Esophagus muscularis mucosa (tissue), 4 donors: ENCODE measurements around the gene SLC28A1. TPM values are rescaled to one million over a fixed set of nuclear protein-coding genes. Genes with fewer than 3 reads are reported as not detected.
"Not testable (repeated sequence)": the region's sequence is repeated elsewhere in the genome, so short reads cannot be mapped to it uniquely, and the experiment has no call there.

ENCODE experiments used
- DNase-seq: peaks from one replicate; pipeline ENCODE4 v3.0.0-alpha.2; 2017; ENCODE audit errors: extremely low spot score
- H3K27ac ChIP-seq, 4 donors: fragments of 200-600 bp; sonication (generic); replicated peaks in 1 of 4; 1 replicate in 3 of 4; 2 replicates in 1 of 4; pipeline ENCODE4 v1.5.1; 2016 to 2019; ENCODE audit warnings: mild to moderate bottlenecking in 1 of 4
- H3K27me3 ChIP-seq, 4 donors: fragments of 200-600 bp; sonication (generic); one replicate each; pipeline versions ENCODE4 v1.5.1 to v1.6.0; 2016 to 2019
- H3K36me3 ChIP-seq, 4 donors: fragments of 200-600 bp; sonication (generic); one replicate each; pipeline ENCODE4 v1.5.1; 2016 to 2019
- H3K4me1 ChIP-seq, 4 donors: fragments of 200-600 bp; sonication (generic); one replicate each; pipeline ENCODE4 v1.5.1; 2016 to 2019
- H3K4me3 ChIP-seq, 4 donors: fragments of 200-600 bp; sonication (generic); 1 replicate in 2 of 4; 2 replicates in 2 of 4; pipeline ENCODE4 v1.5.1; 2016 to 2019; ENCODE audit warnings: mild to moderate bottlenecking in 4 of 4, moderate library complexity in 1 of 4
- H3K9me3 ChIP-seq, 4 donors: fragments of 200-600 bp; sonication (generic); 1 replicate in 3 of 4; 2 replicates in 1 of 4; pipeline ENCODE4 v1.5.1; 2016 to 2019
- EP300 ChIP-seq: sonication (generic); formaldehyde crosslinking; IDR thresholded peaks from one replicate; pipeline ENCODE4 v1.6.1; 2017; ENCODE audit warnings: antibody characterized with exemption
- POLR2A ChIP-seq: fragments of 450-650 bp; IDR thresholded peaks from one replicate; pipeline ENCODE4 v1.6.1; 2017; ENCODE audit warnings: antibody characterized with exemption, moderate library complexity, mild to moderate bottlenecking, low read depth
- POLR2AphosphoS5 ChIP-seq, 2 donors: sonication (generic); formaldehyde crosslinking; IDR thresholded peaks; one replicate each; pipeline ENCODE4 v1.6.1; 2017; ENCODE audit warnings: antibody characterized with exemption in 2 of 2
- WGBS: methylation state at CpG from one replicate; pipeline ENCODE4 v1.1.5; 2018; 5-methylcytosine and 5-hydroxymethylcytosine counted together
- intact Hi-C: fragments of 100-400 bp; cut with DNase I; formaldehyde crosslinking; loops from one replicate; pipeline ENCODE4 v1.15.1; 2023
- total RNA-seq, 4 donors: library from RNA; depleted of rRNA; stranded (reverse); fragments of >200 nt; gene quantifications; one replicate each; pipeline versions ENCODE4 v1.1.0 to v1.2.1, GENCODE V29; 2016
- TF ChIP-seq, protein P1 (sequence below), 3 experiments: fragments of 200-600 bp in 2 of 3; fragments of 450-650 bp in 1 of 3; sonication (generic) in 2 of 3; IDR thresholded peaks; one replicate each; pipeline ENCODE4 v1.5.1; 2017 to 2019; ENCODE audit warnings: antibody characterized with exemption in 3 of 3, mild to moderate bottlenecking in 2 of 3, moderate library complexity in 1 of 3

The SLC28A1 gene
- total RNA-seq, 4 donors from 2014 or later, result 0.23 TPM; not detected in 3

DNA sequence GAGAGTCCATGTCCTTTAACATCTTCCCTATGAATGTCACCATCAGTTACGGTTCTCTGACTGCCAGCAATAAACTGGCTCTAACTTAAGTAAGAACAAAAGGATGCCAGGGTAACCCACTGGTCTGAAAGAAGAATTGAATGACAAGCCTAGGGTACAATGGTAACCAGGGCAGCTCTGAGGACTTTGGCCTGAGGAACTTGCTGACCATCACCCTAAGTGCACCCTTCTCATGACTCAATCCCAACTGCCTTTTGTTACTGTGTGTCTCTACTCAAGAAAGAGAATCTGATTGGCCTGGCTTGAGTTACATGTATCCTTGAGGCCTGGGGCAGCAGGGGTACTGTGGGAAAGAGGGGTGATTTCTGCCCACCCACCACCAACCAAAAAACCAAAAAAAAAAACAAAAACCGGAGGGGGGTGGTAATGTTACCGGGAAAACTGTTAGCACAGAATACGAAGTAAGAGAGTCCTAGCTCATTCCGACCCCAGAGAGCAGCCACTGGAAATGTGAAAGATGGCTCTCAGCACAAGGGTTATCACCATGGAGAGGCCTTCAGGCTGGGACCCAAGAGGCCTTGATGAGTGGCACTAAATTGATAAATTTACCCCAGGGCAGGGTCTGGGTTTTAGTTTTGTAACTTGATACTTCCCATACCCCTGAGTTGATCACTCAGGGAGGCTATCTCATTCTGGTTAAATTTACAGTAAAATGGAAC lies 9.3 kb upstream of the SLC28A1 start:
- no peak overlapping the region for H3K27ac ChIP-seq
- H3K4me1 ChIP-seq, result peaks cover 0 to 7% (median 2%) of the 10 kb centered on the region in 4 donors
- intact Hi-C loops, result loop anchor here (5.0 kb wide), 1 partner anchor 288 kb away; no protein-coding TSS in a partner anchor

GRCh38 chr15:84876269-84876668 lies 8.2 kb upstream of the SLC28A1 start:
- Histone ChIP-seq H3K27me3 (peaks cover 0 to 6% (median 0%) of the 10 kb centered on the region in 4 donors), H3K4me1 (peaks cover 0 to 7% (median 2%) of the 10 kb centered on the region in 4 donors), H3K27ac (no peak overlapping the region), H3K4me3 (no peak overlapping the region), H3K9me3 (no peaks in the 10 kb centered on the region), H3K36me3 (no peaks in the 10 kb centered on the region)
- no peak for TF ChIP-seq EP300
- intact Hi-C loops, result loop anchor here (5.0 kb wide), 1 partner anchor 289 kb away; no protein-coding TSS in a partner anchor
- no peak for DNase-seq

More for the DNA sequence above, 9.3 kb upstream of the SLC28A1 start:
- H3K9me3 ChIP-seq, result no peaks in the 10 kb centered on the region
- H3K36me3 ChIP-seq, result no peaks in the 10 kb centered on the region
- WGBS, result 83% methylated on average over 5 of the region's 5 CpGs
- H3K27me3 ChIP-seq, result no peaks in the 10 kb centered on the region
- no peak for DNase-seq
- TF ChIP-seq POLR2A (no peak), POLR2AphosphoS5 (IDR thresholded peaks at IDR 0.05) (no peak), EP300 (no peak)
- TF ChIP-seq, protein P1, sequence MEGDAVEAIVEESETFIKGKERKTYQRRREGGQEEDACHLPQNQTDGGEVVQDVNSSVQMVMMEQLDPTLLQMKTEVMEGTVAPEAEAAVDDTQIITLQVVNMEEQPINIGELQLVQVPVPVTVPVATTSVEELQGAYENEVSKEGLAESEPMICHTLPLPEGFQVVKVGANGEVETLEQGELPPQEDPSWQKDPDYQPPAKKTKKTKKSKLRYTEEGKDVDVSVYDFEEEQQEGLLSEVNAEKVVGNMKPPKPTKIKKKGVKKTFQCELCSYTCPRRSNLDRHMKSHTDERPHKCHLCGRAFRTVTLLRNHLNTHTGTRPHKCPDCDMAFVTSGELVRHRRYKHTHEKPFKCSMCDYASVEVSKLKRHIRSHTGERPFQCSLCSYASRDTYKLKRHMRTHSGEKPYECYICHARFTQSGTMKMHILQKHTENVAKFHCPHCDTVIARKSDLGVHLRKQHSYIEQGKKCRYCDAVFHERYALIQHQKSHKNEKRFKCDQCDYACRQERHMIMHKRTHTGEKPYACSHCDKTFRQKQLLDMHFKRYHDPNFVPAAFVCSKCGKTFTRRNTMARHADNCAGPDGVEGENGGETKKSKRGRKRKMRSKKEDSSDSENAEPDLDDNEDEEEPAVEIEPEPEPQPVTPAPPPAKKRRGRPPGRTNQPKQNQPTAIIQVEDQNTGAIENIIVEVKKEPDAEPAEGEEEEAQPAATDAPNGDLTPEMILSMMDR (IDR thresholded peaks at IDR 0.05), result no peak
- H3K4me3 ChIP-seq, result no peak overlapping the region

DNA sequence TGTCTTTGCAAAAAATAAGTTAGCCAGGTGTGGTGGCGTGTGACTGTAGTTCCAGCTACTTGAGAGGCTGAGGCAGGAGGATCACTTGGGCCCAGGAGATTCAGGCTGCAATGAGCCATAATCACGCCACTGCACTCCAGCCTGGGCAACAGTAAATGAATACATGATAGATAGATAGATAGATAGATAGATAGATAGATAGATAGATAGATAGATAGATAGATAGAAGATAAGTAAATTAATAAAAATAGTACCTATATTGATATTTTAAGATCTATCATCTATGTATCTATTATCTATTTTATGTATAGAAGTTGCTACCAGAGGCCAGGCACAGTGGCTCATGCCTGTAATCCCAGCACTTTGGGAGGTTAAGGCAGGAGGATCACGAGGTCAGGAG lies 6.8 kb upstream of the SLC28A1 start:
- WGBS, result 88% methylated on average over 3 of the region's 3 CpGs
- H3K36me3 ChIP-seq, H3K27ac ChIP-seq, DNase-seq, H3K9me3 ChIP-seq, H3K4me1 ChIP-seq, H3K4me3 ChIP-seq: not testable (repeated sequence)
- peaks cover 0 to 13% (median 0%) of the 10 kb centered on the region in 4 donors for H3K27me3 ChIP-seq
- intact Hi-C loops, result loop anchor here (5.0 kb wide), 1 partner anchor 290 kb away; no protein-coding TSS in a partner anchor

GRCh38 chr15:84878504-84878903 lies 6.0 kb upstream of the SLC28A1 start:
- 50% methylated on average over 4 of the region's 4 CpGs for WGBS
- no peak for DNase-seq
- intact Hi-C loops, result loop anchor here (5.0 kb wide), 1 partner anchor 291 kb away; no protein-coding TSS in a partner anchor

DNA sequence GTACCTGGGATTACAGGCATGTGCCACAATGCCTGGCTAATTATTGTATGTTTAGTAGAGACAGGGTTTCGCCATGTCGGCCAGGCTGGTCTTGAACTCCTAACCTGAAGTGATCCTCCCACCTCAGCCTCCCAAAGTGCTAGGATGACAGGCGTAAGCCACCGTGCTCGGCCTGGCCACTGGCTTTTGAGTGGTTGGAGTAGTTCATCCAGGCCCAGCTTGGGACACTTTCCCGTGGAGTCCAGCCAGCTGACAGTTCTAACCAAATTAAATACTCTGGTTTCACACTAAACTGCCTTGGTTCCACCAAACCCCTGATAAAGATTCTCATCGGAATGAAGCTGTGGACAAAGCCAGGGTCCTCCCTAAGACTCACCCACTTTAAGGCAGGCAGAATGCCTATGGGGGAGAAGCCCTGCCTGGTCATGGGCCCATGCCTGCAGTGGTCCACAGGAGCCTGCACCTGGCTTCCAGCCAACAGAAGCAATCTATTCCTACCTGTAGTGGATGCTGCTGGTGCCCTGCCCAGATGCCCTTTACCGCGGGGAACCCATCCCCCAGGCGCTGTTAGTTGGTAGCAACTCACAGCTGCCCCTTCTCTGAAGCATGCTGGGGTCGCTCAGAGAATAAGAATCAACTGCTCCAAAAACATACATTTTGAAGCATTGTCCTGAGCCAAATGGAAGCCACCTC lies 5.2 kb upstream of the SLC28A1 start:
- 86% methylated on average over 10 of the region's 11 CpGs for WGBS
- H3K36me3 ChIP-seq, result no peaks in the 10 kb centered on the region
- intact Hi-C loops, result loop anchor here (5.0 kb wide), 1 partner anchor 292 kb away; no protein-coding TSS in a partner anchor

More at GRCh38 chr15:84878504-84878903, 6.0 kb upstream of the SLC28A1 start:
- TF ChIP-seq, protein P1 (IDR thresholded peaks at IDR 0.05), result peak; percentile 57 to 72 (median 65)
- TF ChIP-seq POLR2A, result no peak
- Histone ChIP-seq H3K27ac (no peak overlapping the region), H3K27me3 (peaks cover 0 to 13% (median 0%) of the 10 kb centered on the region in 4 donors), H3K36me3 (no peaks in the 10 kb centered on the region), H3K4me3 (no peak overlapping the region), H3K4me1 (peaks cover 0 to 7% (median 2%) of the 10 kb centered on the region in 4 donors), H3K9me3 (no peaks in the 10 kb centered on the region)

More for the DNA sequence above, 5.2 kb upstream of the SLC28A1 start:
- H3K4me1 ChIP-seq, result peaks cover 0 to 7% (median 2%) of the 10 kb centered on the region in 4 donors
- H3K9me3 ChIP-seq, result no peaks in the 10 kb centered on the region
- no peak overlapping the region for H3K27ac ChIP-seq
- no peak overlapping the region for H3K4me3 ChIP-seq
- peaks cover 0 to 18% (median 0%) of the 10 kb centered on the region in 4 donors for H3K27me3 ChIP-seq
- TF ChIP-seq EP300, result no peak
- TF ChIP-seq POLR2AphosphoS5 (IDR thresholded peaks at IDR 0.05), result no peak
- TF ChIP-seq POLR2A, result no peak
- TF ChIP-seq, protein P1 (IDR thresholded peaks at IDR 0.05), result no peak
- no peak for DNase-seq
